HPDE6-E6E7 (cell line): ENCODE results near the gene GATB.

Experiments used
- DNase-seq: peaks from one replicate; pipeline ENCODE4 v3.0.0; 2011; ENCODE audit warnings: missing footprints; ENCODE audit errors: extremely low spot score

The GATB gene

DNA sequence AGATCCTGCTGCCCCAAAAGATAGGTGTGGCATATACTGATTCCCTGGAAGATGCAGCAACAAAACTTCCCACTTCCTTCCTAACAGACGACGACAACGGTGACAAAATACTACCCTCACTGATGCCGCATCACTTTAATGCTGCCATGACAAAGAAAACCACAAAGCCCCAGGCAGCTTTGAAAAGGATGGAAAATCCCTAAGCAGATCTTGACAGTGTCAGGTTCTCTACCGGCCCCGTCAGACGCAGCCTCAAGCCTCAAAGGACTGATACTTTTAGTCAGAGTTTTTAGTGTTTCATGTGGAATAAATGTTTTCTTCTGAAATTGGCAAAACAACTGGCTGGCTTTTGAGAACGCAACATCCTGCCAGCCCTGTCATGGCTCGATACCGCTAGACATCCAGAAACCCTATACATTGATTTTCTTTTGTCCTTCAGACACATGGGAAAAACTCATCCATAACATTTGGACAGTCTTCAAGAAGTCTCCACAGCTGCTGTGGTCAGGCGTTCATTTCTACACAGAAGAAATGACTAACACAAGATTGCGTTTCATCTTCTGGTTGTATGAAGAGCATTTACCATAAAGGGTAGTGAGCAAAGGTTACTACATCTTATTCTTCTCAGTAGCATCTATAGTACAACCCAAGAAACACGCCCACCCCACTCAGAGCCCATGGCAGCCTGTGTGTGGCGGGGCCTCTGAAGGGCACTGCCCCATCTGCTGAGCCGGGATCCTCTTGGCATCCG, 60.1 kb downstream of the GATB start:
- DNase-seq: no peak

DNA sequence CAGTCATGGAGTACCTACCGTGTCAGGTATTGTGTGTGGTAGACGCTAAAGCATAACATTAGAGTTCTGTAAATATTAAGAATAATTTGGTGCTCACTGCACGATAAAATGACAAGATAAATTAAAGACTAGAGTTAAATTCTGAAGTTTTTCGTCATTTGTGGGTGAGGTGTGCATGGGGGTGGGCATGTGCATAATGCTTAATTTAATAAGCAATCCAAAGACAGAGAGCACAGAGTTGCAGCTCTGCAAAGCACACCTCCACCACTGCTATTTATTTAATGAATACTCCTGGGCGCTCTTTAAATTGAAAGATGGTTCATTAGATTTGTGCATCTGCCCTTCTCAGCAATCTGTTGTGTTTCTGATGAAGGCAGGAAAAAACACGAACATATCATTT, 62.6 kb downstream of the GATB start:
- no peak for DNase-seq

DNA sequence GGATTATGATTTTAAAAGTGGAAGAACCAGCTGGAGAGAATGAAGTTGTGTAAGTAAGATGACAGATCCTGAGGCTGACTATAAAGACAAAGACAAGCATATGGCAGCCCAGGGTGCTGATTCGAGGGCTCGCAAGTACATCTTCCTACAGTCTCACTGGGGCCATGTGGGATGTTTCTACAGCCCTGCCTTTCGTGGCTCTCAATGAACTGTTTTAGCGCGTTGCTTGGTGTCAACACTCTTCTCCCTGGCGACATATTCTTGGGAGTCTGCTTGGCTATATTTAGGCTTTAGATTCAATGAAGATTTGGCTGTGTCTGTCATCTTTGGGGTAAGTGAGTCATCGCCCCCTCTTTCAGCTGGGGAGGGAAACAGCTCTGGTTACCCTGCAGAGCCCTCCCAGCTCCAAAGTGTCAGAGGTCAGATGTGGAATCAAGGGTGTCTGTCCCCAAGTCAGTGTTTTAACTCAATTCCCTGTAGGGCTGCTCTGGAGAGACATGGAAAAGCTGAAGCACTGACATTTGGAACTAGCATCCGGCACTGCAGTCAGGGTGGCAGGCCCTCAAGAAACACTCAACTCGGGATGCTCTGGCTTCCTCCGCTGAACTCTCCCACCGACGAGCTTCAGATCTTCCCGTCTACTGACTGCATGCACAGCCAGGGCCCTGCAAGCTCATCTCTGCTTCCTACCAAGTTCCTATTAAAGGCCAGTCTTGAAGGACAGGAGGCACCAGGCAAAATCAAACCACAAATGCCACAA, 65.7 kb downstream of the GATB start:
- DNase-seq: no peak

DNA sequence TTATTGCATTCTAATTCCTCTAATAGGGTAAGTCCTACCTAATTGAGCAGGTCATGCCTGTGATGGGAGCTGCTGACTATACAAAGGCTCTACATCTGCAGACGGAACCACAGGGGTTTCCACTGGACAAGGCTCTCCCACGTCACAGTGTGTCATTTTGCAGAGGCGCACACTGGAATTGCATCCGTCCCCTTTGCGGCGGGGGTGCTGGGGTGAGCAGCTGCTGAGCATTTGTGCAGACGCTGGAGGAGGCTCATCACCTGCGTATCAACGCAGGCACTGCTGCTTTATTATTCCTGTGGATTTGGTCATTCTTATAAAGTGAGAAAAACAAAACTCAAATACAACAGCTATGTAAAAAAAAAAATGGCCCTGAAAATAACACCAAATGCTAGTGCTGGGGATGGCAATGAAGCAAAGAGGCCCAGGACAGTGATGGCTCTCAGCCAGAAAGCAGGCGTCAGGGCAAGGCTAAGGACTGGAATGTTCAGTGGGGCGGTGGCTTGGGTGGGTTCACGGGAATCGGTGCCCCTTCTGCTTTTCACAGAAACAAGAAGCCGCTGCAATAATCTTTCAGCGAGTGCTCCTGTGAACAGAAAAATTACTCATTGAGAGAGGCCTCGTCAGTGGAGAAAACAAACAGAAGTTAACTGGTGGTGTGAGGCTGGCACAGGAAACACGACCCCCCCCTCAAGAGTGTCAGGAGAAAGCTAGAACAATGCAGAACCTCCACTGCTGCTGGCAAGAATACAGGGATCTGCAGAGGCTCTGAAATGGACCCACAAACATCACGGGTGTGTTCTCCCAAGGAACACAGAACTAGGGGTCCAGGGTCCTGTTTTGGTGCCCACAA, 67.8 kb downstream of the GATB start:
- DNase-seq: no peak

DNA sequence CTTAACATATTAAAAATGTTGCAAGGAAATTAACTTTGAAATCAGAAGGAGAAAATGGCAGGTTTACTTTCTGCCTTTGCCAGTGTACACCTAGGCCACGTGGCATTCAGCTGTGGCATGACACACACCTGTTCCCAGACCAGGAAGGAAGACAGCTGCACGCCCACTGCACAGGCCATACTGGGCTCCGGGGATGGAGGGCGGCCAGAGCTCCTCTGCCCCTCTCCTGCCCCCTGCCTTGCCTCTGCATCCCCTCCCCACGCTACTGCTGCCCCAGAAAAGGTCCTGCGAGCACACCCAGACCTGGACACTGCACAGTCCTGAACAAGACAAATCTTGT, 68.4 kb downstream of the GATB start:
- no peak for DNase-seq

DNA sequence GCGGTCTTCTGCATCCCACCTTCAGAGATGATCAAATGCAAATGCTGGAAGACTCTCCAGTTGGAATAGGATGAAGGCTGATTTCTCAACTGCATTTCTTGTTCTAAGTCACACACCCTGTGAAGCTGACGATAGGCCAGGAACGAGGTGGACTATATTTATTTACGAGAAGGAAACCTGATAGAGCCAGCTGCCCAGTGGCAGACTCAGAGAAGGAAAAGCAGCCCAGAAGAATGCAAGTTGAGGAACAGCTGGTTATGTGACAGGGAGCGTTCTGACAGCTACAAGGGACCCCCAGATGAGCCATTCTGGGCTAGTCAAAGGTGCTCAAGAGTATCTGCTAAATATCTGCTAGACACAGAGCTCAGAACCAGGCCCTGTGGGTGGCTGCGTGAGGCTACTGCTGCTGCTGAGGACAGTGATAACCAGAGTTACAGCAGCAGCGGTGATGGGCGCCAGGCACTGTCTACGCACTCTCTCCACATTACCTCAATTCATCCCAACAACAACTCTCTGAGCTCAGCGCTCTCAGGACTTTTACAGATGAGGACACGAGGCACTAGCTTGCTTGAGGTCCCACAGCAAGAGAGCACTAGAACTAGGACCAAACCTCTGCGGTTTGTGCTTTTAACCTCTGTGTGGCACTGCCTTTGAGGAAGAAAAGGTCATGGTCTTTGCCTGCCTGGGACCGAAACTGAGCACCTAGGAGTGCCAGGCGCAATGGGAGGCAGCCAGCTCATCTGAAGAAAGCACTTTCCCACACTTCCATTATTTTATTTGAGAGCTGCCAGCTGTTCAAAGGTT, 69.0 kb downstream of the GATB start:
- DNase-seq: no peak

DNA sequence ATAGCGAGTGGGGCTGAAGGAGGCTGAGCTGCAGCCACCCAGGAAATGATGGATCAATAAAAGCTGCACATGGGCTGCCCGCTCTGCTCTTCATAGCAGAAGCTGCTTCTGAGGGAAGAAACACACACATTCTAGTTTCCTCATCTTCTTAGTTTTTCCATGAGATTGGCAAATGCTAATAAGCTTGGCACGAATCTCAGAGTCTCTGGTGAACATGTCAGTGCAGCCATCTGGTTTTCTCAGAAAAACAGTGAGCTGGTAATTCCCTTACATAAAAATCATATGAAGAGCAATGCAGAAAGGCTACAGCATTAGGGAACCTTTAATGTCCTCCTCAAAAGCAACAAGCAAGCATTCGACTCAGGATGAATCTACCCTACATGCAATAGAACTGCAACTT, 69.9 kb downstream of the GATB start:
- no peak for DNase-seq

DNA sequence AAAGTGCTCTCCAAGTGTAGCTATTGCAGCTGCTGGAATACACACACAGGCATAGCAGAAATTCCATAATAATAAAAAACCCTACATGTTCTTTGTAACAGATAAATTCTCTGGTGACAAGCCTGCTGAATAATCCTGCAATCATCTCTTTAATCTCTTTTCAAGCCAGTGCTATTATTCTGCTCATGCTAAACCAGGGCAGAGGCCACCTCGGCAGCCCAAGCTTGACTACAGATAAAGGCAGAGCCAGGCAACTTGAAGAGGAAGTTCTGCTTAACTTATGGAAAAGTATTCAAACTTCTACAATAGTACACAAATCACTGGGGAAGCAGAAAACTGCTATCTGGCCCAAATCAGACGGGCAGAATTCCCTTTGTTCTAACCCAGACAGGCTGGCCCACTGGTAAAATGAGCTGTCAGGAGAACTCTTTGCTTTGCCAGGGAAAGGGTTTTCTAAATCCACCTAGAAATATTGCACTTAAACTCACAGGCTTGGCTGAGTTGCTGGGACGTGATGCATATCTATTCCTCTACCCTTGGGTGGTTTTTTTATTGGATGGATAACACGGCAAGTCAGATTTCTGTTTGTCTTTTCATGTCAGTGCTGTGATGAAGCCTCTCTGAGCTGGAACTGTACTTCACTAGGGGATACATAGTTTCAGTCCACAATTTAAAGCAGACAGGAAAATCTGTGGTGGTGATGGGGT, 70.5 kb downstream of the GATB start:
- DNase-seq: no peak

DNA sequence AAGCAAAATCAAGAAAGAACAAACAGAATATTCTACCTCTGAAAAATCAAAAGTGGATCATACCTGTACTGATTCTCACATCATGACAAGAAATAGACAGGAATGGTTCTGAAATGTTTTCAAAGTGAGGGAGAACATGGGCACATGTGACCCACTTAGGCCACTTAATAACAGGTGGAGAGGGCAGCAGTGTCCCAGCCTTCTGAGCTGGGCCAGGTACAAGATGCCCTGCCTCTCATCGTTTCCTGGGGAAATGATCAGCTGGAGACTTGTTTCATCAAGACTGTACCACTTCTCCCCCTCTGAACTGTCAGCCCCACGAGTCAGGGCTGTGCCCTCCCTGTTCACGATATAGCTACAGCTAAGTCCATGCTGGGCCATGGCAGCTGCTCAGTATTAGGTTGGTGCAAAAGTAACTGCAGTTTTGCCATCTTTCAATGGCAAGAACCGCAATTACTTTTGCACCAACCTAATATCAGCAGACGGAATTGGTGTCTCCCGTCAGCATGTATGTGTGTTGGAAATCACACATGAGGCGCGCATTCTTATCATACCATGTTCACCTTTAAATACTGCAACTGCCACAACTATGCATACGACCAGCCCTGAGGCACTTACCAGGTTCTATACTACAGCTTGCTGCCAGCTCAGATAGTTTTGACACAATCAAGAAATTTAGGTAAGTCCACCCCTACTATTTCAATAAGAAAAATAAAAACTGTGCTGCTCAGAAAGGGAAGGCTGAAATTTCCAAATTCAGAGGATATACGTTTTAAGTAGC, 71.4 kb downstream of the GATB start:
- DNase-seq: no peak

DNA sequence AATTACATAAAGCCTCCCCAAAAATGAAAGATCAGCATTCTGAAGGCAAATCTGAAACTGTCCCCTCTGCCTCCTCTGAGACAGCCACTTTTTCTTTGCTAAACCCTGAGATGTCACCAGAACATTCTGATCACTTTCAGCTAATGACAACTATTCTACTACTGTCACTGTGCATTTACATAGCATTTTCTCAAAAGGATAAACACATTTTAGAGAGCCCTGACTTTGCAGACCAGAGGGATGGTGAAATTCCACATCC, 72.1 kb downstream of the GATB start:
- DNase-seq: no peak

DNA sequence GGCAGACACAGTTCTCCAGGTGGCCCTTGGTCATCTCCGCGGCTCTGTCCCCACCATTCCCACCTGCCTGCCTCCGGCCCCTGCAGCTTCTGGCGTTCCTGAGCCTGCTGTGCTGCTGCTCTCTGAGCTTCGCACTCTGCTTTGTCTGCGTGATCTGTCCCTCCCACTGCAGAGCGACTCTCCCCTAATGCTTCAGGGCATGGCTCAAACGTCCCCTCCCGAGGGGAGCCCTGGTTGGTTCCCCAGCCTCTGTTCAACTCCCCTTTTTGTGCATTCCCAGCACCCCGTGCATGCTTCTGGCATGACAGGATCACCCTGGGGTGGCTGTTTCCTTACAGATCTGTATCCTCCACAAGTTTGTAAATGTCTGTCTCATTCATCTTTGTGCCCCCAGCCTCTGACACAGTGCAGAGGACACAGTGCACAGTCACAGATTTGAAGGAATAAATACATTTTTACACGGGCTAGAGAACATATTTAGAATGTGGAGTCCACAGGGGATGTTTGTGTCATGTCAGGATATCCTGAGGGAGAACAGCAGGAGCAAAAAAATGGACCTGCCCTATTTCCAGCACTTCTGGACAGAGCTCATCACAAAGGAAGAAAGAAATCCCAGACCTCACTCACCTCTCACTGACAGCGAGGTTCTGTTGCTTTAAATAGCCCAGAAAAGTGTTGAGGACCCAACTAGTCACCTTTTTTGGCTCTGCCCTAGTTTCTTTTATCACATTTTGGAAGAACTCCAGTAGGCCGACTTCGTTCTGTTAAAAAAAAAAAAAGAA, 72.6 kb downstream of the GATB start:
- no peak for DNase-seq

DNA sequence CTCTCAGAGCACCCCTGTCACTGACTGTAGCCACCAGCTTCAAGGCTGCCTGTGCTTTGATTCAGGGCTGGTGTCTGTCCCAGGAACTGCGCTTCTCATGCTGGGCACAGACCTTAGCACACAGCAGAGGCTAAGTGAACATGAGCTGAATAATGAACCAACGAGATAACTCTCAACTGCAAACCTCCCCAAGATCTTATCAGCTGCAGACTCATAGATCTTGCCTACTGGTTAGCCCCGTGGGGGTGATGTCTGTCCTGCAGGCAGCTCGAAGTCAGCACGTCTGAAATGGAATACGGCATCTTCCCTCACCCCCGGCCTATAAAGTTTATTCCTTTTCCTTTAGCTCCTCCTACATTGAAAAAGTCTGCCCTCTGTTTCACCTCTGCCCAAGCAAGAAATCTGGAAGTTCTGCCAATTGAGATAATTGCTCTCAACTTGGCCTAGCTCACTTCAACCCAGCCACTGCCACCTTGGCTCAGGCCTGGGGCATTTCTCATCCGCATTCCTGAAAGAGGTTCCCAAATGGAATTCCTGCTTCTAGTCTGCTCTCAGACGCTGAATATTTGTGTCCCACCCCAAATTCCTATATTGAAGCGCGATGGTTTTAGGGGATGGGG, 73.7 kb downstream of the GATB start:
- no peak for DNase-seq

DNA sequence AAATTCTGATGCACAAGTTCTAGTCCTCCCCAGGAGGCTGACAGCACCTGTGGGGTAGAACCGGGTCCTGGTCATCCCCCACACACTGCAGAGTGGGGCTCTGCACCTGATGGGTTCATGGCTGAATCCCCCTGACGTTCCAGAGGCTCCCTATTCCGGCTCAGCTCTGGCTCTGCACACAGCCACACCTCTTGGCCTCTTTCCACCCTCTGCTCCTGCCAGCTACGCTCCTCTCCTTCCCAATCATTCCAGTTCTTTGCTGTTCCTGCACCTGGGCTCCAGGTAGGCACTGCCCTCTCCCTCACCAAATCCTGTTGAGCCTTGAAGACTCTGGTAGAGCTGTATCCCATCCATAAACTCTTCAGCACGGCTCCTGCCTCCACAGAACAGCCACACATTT, 75.5 kb downstream of the GATB start:
- DNase-seq: no peak

DNA sequence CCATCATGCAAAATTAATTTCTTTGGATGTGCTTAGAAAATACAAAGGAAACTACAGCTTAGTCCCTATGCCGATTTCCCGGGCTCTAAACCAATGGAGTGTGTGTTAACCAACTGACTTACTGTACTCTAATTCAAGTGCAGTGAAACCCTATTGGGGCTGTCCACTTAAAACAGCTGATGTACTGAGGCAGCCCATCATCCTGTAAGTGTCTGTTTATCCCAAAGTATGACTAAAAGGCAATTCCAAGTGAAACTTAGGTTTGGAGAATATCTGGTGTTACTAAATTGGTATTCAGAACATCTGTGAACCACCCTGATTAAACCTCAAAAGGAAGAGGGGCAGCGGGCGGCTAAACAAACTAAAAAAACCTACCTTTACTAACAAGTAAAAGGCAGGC, 79.7 kb downstream of the GATB start:
- DNase-seq: no peak

DNA sequence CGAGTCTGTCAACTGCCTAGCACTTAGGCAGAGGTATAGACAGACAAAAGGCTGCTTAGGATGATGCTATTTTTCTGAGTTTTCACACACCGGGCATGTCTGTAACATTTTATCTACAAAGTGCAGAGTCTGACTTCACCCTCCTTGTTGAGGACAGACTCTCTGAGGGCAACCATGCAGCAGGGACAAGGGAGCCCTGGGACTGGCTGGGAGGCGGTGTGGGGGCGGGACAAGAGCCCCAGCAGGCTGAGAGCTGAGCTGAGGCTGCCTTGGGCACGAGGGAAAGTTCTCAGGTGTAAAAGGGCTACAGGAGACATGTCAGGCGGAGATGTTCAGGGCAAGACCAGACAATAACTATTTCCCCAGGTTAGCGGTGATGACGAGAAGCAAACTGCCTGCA, 81.6 kb downstream of the GATB start:
- DNase-seq: no peak

DNA sequence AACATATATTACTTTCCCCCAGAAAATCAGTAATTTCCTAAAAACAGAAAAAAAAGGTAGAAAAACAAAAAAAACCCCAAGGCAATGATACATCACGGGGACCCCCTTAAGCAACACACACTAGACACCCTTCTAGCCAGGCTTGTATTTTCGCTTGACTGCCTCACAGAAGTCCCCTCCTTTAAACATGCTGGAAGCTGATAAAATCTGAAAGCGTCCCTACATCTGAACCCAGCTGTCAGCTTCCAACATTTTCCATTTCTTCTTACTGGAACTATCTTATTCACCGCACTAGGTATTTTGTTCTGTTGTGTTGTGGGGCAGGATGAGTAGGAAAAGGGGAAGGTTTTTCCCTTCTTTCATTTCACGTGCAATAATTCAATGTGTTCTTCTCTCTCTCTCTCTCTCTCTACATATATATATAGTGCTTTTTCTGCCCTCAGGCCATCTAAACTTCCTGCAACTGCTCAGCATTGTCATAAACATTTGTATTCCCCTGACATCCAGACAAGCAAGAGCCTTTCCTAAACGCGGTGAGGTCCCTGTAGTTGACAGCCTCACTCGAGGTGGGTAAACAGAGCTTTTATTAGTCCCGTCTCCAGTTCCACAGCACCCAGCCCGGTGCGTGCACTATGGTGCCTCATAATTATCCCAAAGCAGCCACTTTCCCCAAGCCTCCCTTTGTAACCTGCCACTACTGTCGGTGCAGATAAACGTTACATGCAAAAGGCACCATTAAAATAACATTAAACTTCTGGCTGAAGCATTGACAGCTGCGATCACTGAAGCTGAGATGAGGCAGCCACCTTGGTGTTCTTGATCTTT, 82.5 kb downstream of the GATB start:
- DNase-seq: no peak

DNA sequence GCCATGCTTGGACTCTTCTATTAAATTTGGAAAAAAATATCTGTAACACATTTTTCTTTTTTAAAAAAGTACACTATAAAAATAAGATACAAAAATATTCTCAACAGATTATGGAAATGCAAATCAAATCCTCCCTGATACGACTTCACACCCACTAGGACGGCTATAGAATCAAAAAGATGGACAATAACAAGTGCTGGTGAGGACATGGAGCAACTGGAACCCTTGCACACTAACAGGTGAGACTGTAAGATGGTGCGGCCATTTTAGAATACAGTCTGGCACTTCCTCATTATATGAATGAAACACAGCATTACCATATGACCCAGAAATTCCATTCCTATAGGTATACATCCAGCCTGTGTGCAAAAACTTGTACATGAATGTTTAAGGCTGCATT, 83.6 kb downstream of the GATB start:
- no peak for DNase-seq

DNA sequence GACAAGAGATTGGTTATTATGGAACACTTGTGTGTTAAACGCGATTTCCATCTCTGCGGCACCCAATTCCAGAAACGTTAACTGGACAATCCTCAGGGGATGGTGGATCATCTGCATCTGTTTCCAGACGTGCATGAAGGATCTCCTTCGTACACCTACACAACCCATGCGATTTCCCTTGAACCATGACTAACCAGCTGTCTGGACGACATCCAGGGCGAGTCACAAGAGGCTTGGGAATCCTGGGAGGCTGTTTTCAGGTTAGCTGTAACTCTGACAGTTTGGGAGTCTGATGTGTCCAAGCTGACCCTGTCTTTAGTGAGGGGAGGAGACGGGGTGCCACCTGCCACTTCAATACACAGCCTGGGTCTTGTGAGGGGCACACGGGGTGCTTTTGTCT, 84.5 kb downstream of the GATB start:
- peak; percentile 38 for DNase-seq
